Mesenchymal stem cell (in vitro differentiated cells and primary cell): ENCODE measurements around the gene CXCL14.

Experiments used
- DNase-seq: peaks from one replicate; pipeline ENCODE4 v3.0.0-alpha.2; 2013
- H2AFZ ChIP-seq: one replicate; pipeline ENCODE4 v1.6.1; 2013; ENCODE audit warnings: low read depth, mild to moderate bottlenecking, control low read depth, inconsistent platforms, low read length, moderate library complexity
- H2AK5ac ChIP-seq: 2 replicates; pipeline ENCODE4 v1.6.1; 2013; ENCODE audit warnings: low read length, moderate library complexity, mild to moderate bottlenecking, inconsistent platforms; ENCODE audit not compliant: severe bottlenecking
- H2BK120ac ChIP-seq: one replicate; pipeline ENCODE4 v1.6.1; 2013; ENCODE audit warnings: low read depth, mild to moderate bottlenecking, inconsistent platforms, low read length, moderate library complexity
- H2BK12ac ChIP-seq, 2 experiments: one replicate each; pipeline ENCODE4 v1.6.1; 2013; ENCODE audit warnings: inconsistent platforms in 2 of 2, low read length in 2 of 2, mild to moderate bottlenecking in 2 of 2, moderate library complexity in 2 of 2, control low read depth in 1 of 2
- H2BK15ac ChIP-seq: one replicate; pipeline ENCODE4 v1.6.1; 2013; ENCODE audit warnings: mild to moderate bottlenecking, low read depth, inconsistent platforms; ENCODE audit not compliant: poor library complexity, severe bottlenecking
- H2BK5ac ChIP-seq: 2 replicates; pipeline ENCODE4 v1.6.1; 2013; ENCODE audit warnings: low read depth, mild to moderate bottlenecking, low read length, control low read depth, inconsistent platforms; ENCODE audit not compliant: poor library complexity, severe bottlenecking
- H3K14ac ChIP-seq, 2 experiments: one replicate each; pipeline ENCODE4 v1.6.1; 2013; ENCODE audit warnings: inconsistent platforms in 2 of 2, low read length in 2 of 2, control low read depth in 1 of 2, mild to moderate bottlenecking in 1 of 2, moderate library complexity in 1 of 2
- H3K18ac ChIP-seq, 2 experiments: one replicate each; pipeline ENCODE4 v1.6.1; 2013; ENCODE audit warnings: inconsistent platforms in 2 of 2, low read length in 2 of 2, control low read depth in 1 of 2, low read depth in 1 of 2, mild to moderate bottlenecking in 1 of 2
- H3K23ac ChIP-seq, 2 experiments: one replicate each; pipeline ENCODE4 v1.6.1; 2013; ENCODE audit warnings: inconsistent platforms in 2 of 2, low read length in 2 of 2, mild to moderate bottlenecking in 2 of 2, moderate library complexity in 2 of 2, control low read depth in 1 of 2
- H3K27ac ChIP-seq: 2 replicates; pipeline ENCODE4 v1.5.1; 2013; ENCODE audit warnings: mild to moderate bottlenecking, moderate library complexity, low read length, control low read depth, inconsistent platforms; ENCODE audit not compliant: poor library complexity, severe bottlenecking
- H3K27me3 ChIP-seq, 2 experiments: 2 replicates each; pipeline versions ENCODE4 v1.6.1 to v1.7.0; 2013; ENCODE audit warnings: low read length in 2 of 2, mild to moderate bottlenecking in 2 of 2, moderate library complexity in 2 of 2, control low read depth in 1 of 2, inconsistent platforms in 1 of 2; ENCODE audit not compliant: control insufficient read depth in 1 of 2, insufficient read depth in 1 of 2
- H3K36me3 ChIP-seq, 2 experiments: 2 replicates each; pipeline versions ENCODE4 v1.6.1 to v1.7.0; 2013; ENCODE audit warnings: low read length in 2 of 2, control low read depth in 1 of 2, inconsistent platforms in 1 of 2, low read depth in 1 of 2, mild to moderate bottlenecking in 1 of 2; ENCODE audit not compliant: insufficient read depth in 2 of 2, control insufficient read depth in 1 of 2
- H3K4ac ChIP-seq, 2 experiments: one replicate each; pipeline ENCODE4 v1.6.1; 2013; ENCODE audit warnings: inconsistent platforms in 2 of 2, low read length in 2 of 2, mild to moderate bottlenecking in 2 of 2, moderate library complexity in 2 of 2, control low read depth in 1 of 2, low read depth in 1 of 2
- H3K4me1 ChIP-seq: 2 replicates; pipeline ENCODE4 v1.6.1; 2013; ENCODE audit warnings: low read depth, low read length, control low read depth; ENCODE audit not compliant: control insufficient read depth, insufficient read depth
- H3K4me2 ChIP-seq: 2 replicates; pipeline ENCODE4 v1.6.1; 2013; ENCODE audit warnings: low read length, mild to moderate bottlenecking, inconsistent platforms; ENCODE audit not compliant: poor library complexity, severe bottlenecking
- H3K4me3 ChIP-seq, 2 experiments: 2 replicates each; pipeline versions ENCODE4 v1.5.1 to v1.7.0; 2013; ENCODE audit warnings: low read length in 2 of 2, mild to moderate bottlenecking in 2 of 2, control low read depth in 1 of 2, low read depth in 1 of 2; ENCODE audit not compliant: insufficient read depth in 1 of 2
- H3K79me1 ChIP-seq: replicated peaks from 2 replicates; pipeline ENCODE4 v1.6.1; 2013; ENCODE audit warnings: mild to moderate bottlenecking, control low read depth, low read length, inconsistent platforms; ENCODE audit not compliant: poor library complexity, severe bottlenecking
- H3K9ac ChIP-seq: 2 replicates; pipeline ENCODE4 v1.7.0; 2013; ENCODE audit warnings: mild to moderate bottlenecking, low read length, moderate library complexity
- H3K9me3 ChIP-seq: 2 replicates; pipeline ENCODE4 v1.7.0; 2013; ENCODE audit warnings: mild to moderate bottlenecking, low read length; ENCODE audit not compliant: control insufficient read depth
- H4K8ac ChIP-seq: one replicate; pipeline ENCODE4 v1.6.1; 2013; ENCODE audit warnings: inconsistent platforms, mild to moderate bottlenecking, low read length, moderate library complexity
- H4K91ac ChIP-seq: one replicate; pipeline ENCODE4 v1.6.1; 2013; ENCODE audit warnings: mild to moderate bottlenecking, low read length, inconsistent platforms
- WGBS: methylation state at CpG from one replicate; pipeline ENCODE4 v1.1.7; 2013; ENCODE audit warnings: mixed read lengths; 5-methylcytosine and 5-hydroxymethylcytosine counted together

The CXCL14 gene

GRCh38 chr5:135625061-135625460, 46.3 kb upstream of the CXCL14 start:
- no peak for DNase-seq
- H3K4me1 ChIP-seq = peaks cover 1% of the 10 kb centered on the region
- H3K36me3 ChIP-seq = no peaks in the 10 kb centered on the region
- no peaks in the 10 kb centered on the region for H3K79me1 ChIP-seq
- H4K8ac ChIP-seq = no peak overlapping the region
- no peak overlapping the region for H3K18ac ChIP-seq
- no peak overlapping the region for H3K4me2 ChIP-seq
- no peak overlapping the region for H2BK120ac ChIP-seq
- peaks cover 12 to 40% of the 10 kb centered on the region in 2 experiments for H3K27me3 ChIP-seq
- no peak overlapping the region for H3K23ac ChIP-seq
- no peak overlapping the region for H3K14ac ChIP-seq
- H4K91ac ChIP-seq = no peak overlapping the region
- H3K9ac ChIP-seq = no peak overlapping the region
- no peak overlapping the region for H2BK5ac ChIP-seq
- no peak overlapping the region for H2AFZ ChIP-seq
- no peak overlapping the region for H2BK15ac ChIP-seq
- no peak overlapping the region for H3K4me3 ChIP-seq
- H2BK12ac ChIP-seq = no peak overlapping the region
- no peak overlapping the region for H3K4ac ChIP-seq
- no peak overlapping the region for H2AK5ac ChIP-seq
- H3K9me3 ChIP-seq = no peaks in the 10 kb centered on the region
- WGBS = 64% methylated on average over 2 of the region's 2 CpGs
- no peak overlapping the region for H3K27ac ChIP-seq

GRCh38 chr5:135623186-135623715, 44.5 kb upstream of the CXCL14 start:
- H3K27me3 ChIP-seq = peaks cover 12 to 23% of the 10 kb centered on the region in 2 experiments
- no peak overlapping the region for H3K4me3 ChIP-seq
- H4K8ac ChIP-seq = no peak overlapping the region
- peaks cover 1% of the 10 kb centered on the region for H3K4me1 ChIP-seq
- H2BK5ac ChIP-seq = no peak overlapping the region
- H2BK12ac ChIP-seq = no peak overlapping the region
- no peak overlapping the region for H2BK15ac ChIP-seq
- no peak overlapping the region for H3K18ac ChIP-seq
- H2AFZ ChIP-seq = no peak overlapping the region
- H3K23ac ChIP-seq = no peak overlapping the region
- no peak overlapping the region for H3K4ac ChIP-seq
- H3K9ac ChIP-seq = no peak overlapping the region
- peaks cover 16% of the 10 kb centered on the region for H3K9me3 ChIP-seq
- H3K4me2 ChIP-seq = no peak overlapping the region
- no peak for DNase-seq
- no peaks in the 10 kb centered on the region for H3K36me3 ChIP-seq
- no peak overlapping the region for H3K27ac ChIP-seq
- no peak overlapping the region for H4K91ac ChIP-seq
- H2BK120ac ChIP-seq = no peak overlapping the region
- no peak overlapping the region for H3K14ac ChIP-seq
- no peaks in the 10 kb centered on the region for H3K79me1 ChIP-seq
- 88% methylated on average over 1 of the region's 2 CpGs for WGBS
- H2AK5ac ChIP-seq = no peak overlapping the region

- no peak for DNase-seq
- peaks cover 21% of the 10 kb centered on the region for H3K9me3 ChIP-seq
- no peak overlapping the region for H2BK15ac ChIP-seq
- H3K4me1 ChIP-seq = no peaks in the 10 kb centered on the region
- no peak overlapping the region for H2BK5ac ChIP-seq
- no peak overlapping the region for H4K91ac ChIP-seq
- H3K4me2 ChIP-seq = no peak overlapping the region
- H2BK120ac ChIP-seq = no peak overlapping the region
- H3K79me1 ChIP-seq = no peaks in the 10 kb centered on the region
- H2BK12ac ChIP-seq = no peak overlapping the region
- H3K23ac ChIP-seq = no peak overlapping the region
- H3K36me3 ChIP-seq = no peaks in the 10 kb centered on the region
- no peak overlapping the region for H2AFZ ChIP-seq
- H3K4ac ChIP-seq = no peak overlapping the region
- H2AK5ac ChIP-seq = no peak overlapping the region
- peaks cover 3 to 9% of the 10 kb centered on the region in 2 experiments for H3K27me3 ChIP-seq
- no peak overlapping the region for H3K27ac ChIP-seq
- 77% methylated on average over 4 of the region's 4 CpGs for WGBS
- H3K14ac ChIP-seq = no peak overlapping the region
- H3K18ac ChIP-seq = no peak overlapping the region
- no peak overlapping the region for H3K9ac ChIP-seq
- H4K8ac ChIP-seq = no peak overlapping the region
- no peak overlapping the region for H3K4me3 ChIP-seq
Measured at GRCh38 chr5:135615581-135616260, 36.9 kb upstream of the CXCL14 start.

- Histone ChIP-seq H3K36me3 (no peaks in the 10 kb centered on the region), H3K27me3 (peaks cover 3 to 9% of the 10 kb centered on the region in 2 experiments), H3K14ac (no peak overlapping the region), H2BK5ac (no peak overlapping the region), H3K27ac (no peak overlapping the region), H3K9me3 (peaks cover 21% of the 10 kb centered on the region), H2BK120ac (no peak overlapping the region), H3K18ac (no peak overlapping the region), H2BK12ac (no peak overlapping the region), H3K9ac (no peak overlapping the region), H2BK15ac (no peak overlapping the region), H2AFZ (no peak overlapping the region), H3K4me1 (no peaks in the 10 kb centered on the region), H3K4ac (no peak overlapping the region), H3K79me1 (no peaks in the 10 kb centered on the region), H4K8ac (no peak overlapping the region), H4K91ac (no peak overlapping the region), H3K23ac (no peak overlapping the region), H2AK5ac (no peak overlapping the region), H3K4me2 (no peak overlapping the region), H3K4me3 (no peak overlapping the region)
- 52% methylated on average over 1 of the region's 1 CpG for WGBS
- no peak for DNase-seq
Measured at GRCh38 chr5:135615171-135615570, 36.4 kb upstream of the CXCL14 start.
